Measurements from ENCODE around the gene SH2D2A. TPM values are rescaled to one million over a fixed set of nuclear protein-coding genes. Genes with fewer than 3 reads are reported as not detected.

The SH2D2A gene
- total and polyA plus RNA-seq, 8 donors: 0.61 to 19.9 (median 1.5) TPM; not detected in 2

DNA sequence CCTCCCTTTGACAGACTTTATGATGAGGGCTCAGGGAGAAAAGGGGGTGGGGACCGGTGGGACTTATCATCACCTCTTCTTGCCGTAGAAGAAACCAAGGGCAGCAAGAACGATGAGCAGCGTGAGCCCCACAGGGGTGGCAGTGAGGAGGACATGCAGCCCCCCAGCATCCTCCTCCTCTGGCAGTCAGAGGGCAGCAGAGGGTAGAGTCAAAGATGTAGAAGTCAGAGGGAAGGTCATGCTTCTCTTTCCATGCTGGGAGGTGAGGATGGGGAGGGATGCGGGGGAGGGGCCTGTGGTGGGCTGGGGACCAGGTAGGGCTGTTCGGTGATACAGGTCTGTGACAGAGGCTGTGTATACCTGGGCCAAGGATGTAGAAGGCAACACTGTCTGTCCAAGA, 27.5 kb upstream of the SH2D2A start:
- Histone ChIP-seq H3K27ac (no peak overlapping the region), H3K36me3 (no peaks in the 10 kb centered on the region), H3K27me3 (peaks cover 4 to 100% (median 67%) of the 10 kb centered on the region in 3 donors), H3K4me3 (no peak overlapping the region), H3K9me3 (no peaks in the 10 kb centered on the region), H3K4me1 (peaks cover 8 to 23% (median 16%) of the 10 kb centered on the region in 4 donors)
- WGBS, 5 donors: 32 to 47% (median 42%) methylated on average over 6 of the region's 6 CpGs
- no peak for DNase-seq
- no peak for TF ChIP-seq POLR2A (IDR thresholded peaks at IDR 0.05)
- TF ChIP-seq EP300 (IDR thresholded peaks at IDR 0.05): no peak
- TF ChIP-seq POLR2AphosphoS5 (IDR thresholded peaks at IDR 0.05): no peak
- TF ChIP-seq CTCF (IDR thresholded peaks at IDR 0.05): no peak
- intact Hi-C loops (cut with DNase I; ENCODE audit: low total_unique reads): no loop called here

GRCh38 chr1:156842618-156843300, 26.1 kb upstream of the SH2D2A start:
- Histone ChIP-seq H3K36me3 (no peaks in the 10 kb centered on the region), H3K27me3 (peaks cover 4 to 100% (median 60%) of the 10 kb centered on the region in 3 donors), H3K4me1 (peaks cover 8 to 14% (median 12%) of the 10 kb centered on the region in 4 donors), H3K4me3 (no peak overlapping the region), H3K9me3 (no peaks in the 10 kb centered on the region), H3K27ac (no peak overlapping the region)
- intact Hi-C loops (cut with DNase I; ENCODE audit: low total_unique reads): no loop called here
- no peak for DNase-seq
- no peak for TF ChIP-seq EP300 (IDR thresholded peaks at IDR 0.05)
- no peak for TF ChIP-seq POLR2AphosphoS5 (IDR thresholded peaks at IDR 0.05)
- TF ChIP-seq POLR2A (IDR thresholded peaks at IDR 0.05): no peak
- no peak for TF ChIP-seq CTCF (IDR thresholded peaks at IDR 0.05)
- 72 to 83% (median 75%) methylated on average over 9 of the region's 9 CpGs for WGBS, 5 donors

DNA sequence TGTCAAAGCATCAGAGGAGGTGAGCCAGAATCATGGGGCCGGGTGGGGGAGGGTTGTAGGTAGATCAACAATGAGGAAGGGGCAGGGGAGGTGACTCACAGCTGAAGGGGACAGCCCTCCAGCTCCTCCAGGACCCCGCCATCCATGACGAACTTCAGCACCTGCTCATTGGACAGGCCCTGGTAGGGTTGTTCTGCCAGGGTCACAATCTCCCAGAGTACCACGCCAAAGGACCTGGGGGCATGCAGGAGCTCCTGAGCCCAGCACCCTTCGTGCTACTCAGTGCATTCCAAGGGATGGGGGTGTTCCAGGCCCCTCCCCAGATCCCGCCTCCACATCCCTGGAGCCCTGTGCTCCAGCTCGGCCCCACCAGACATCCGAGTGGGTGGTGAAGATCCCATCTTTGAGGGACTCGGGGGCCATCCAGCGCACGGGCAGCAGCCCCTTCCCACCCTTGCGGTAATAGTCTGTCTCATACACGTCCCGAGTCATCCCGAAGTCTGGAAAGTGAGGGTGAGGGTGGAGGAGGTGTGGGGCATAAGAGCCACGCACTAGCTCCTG, 24.7 kb upstream of the SH2D2A start:
- WGBS, 5 donors: 67 to 77% (median 71%) methylated on average over 10 to 16 of the region's 16 CpGs
- Histone ChIP-seq H3K36me3 (no peaks in the 10 kb centered on the region), H3K4me3 (no peak overlapping the region), H3K4me1 (peaks cover 8 to 14% (median 12%) of the 10 kb centered on the region in 4 donors), H3K27ac (no peak overlapping the region), H3K27me3 (peaks cover 4 to 100% (median 60%) of the 10 kb centered on the region in 3 donors), H3K9me3 (no peaks in the 10 kb centered on the region)
- intact Hi-C loops (cut with DNase I; ENCODE audit: low total_unique reads): no loop called here
- TF ChIP-seq POLR2AphosphoS5 (IDR thresholded peaks at IDR 0.05): no peak
- TF ChIP-seq EP300 (IDR thresholded peaks at IDR 0.05): no peak
- no peak for TF ChIP-seq CTCF (IDR thresholded peaks at IDR 0.05)
- TF ChIP-seq POLR2A (IDR thresholded peaks at IDR 0.05): no peak
- no peak for DNase-seq

DNA sequence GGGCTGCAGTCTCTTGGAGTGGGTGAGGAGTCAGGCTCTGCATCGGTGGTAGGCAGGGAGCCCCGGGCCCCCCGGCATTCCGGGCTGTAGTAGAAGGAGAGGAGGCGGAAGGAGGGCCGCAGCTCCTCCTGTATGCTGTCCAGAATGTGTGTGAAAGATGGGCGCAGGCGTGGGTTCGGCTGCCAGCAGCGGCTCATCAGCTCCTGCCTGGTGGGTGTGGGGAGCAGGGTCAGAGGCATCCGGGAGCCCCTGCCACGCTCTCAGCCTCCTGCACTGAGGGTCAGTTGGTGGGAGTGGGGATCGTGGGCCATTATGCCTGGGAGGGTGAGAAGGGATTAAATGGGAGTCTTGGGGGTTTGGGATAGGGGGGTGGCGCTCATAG, 24.2 kb upstream of the SH2D2A start:
- WGBS, 5 donors: 45 to 70% (median 58%) methylated on average over 14 of the region's 14 CpGs
- Histone ChIP-seq H3K27ac (no peak overlapping the region), H3K4me1 (peaks cover 8 to 14% (median 12%) of the 10 kb centered on the region in 4 donors), H3K4me3 (no peak overlapping the region), H3K9me3 (no peaks in the 10 kb centered on the region), H3K36me3 (no peaks in the 10 kb centered on the region), H3K27me3 (peaks cover 4 to 100% (median 56%) of the 10 kb centered on the region in 3 donors)
- intact Hi-C loops (cut with DNase I; ENCODE audit: low total_unique reads): no loop called here
- no peak for DNase-seq
- no peak for TF ChIP-seq POLR2AphosphoS5 (IDR thresholded peaks at IDR 0.05)
- TF ChIP-seq POLR2A (IDR thresholded peaks at IDR 0.05): no peak
- no peak for TF ChIP-seq CTCF (IDR thresholded peaks at IDR 0.05)

All from stomach (tissue), 9 donors.